DOHH2 (cell line): ENCODE results near the gene GPX2.

Source experiments
- EZH2phosphoT487 ChIP-seq: fragments of 200-600 bp; sonication (generic); IDR thresholded peaks from 2 replicates; pipeline ENCODE4 v1.6.1; 2017; ENCODE audit warnings: borderline replicate concordance, mild to moderate bottlenecking, antibody characterized with exemption, low read length, moderate library complexity, mixed read lengths
- TF ChIP-seq, protein P1 (sequence below): fragments of 200-600 bp; sonication (generic); IDR thresholded peaks from one replicate; pipeline ENCODE4 v1.5.1; 2014; ENCODE audit warnings: antibody characterized with exemption, mild to moderate bottlenecking, low read depth, low read length; ENCODE audit not compliant: poor library complexity, severe bottlenecking

DNA sequence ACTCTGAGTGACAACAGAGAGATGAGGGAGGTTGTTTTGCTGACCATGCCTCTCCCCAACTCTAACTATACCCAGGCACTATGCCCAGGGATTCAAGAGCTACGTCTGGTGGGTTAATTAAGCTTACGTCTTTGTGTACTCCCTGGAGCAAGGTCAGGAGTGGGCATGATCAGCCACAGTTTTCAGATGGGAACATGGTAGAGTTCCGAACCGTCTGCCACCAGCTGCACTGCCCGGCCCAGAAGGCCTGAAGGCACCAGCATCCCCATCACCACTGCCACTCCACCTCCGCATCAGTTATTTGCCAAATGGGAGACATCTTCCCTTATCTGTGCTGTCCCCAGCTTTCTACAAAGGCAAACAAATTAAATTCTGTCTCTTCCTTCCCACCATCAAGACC lies 11.1 kb upstream of the GPX2 start:
- TF ChIP-seq, protein P1, sequence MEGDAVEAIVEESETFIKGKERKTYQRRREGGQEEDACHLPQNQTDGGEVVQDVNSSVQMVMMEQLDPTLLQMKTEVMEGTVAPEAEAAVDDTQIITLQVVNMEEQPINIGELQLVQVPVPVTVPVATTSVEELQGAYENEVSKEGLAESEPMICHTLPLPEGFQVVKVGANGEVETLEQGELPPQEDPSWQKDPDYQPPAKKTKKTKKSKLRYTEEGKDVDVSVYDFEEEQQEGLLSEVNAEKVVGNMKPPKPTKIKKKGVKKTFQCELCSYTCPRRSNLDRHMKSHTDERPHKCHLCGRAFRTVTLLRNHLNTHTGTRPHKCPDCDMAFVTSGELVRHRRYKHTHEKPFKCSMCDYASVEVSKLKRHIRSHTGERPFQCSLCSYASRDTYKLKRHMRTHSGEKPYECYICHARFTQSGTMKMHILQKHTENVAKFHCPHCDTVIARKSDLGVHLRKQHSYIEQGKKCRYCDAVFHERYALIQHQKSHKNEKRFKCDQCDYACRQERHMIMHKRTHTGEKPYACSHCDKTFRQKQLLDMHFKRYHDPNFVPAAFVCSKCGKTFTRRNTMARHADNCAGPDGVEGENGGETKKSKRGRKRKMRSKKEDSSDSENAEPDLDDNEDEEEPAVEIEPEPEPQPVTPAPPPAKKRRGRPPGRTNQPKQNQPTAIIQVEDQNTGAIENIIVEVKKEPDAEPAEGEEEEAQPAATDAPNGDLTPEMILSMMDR: no peak
- TF ChIP-seq EZH2phosphoT487: no peak
